NCI-H2196 treated with DMSO at 0.1 percent for 48 hours (cell line): ENCODE measurements around the gene CASS4.

Experiments
- DNase-seq: peaks from one replicate; lab custom pipeline; 2025; ENCODE audit not compliant: unreplicated experiment; lab: John Stamatoyannopoulos, UW

The CASS4 gene

DNA sequence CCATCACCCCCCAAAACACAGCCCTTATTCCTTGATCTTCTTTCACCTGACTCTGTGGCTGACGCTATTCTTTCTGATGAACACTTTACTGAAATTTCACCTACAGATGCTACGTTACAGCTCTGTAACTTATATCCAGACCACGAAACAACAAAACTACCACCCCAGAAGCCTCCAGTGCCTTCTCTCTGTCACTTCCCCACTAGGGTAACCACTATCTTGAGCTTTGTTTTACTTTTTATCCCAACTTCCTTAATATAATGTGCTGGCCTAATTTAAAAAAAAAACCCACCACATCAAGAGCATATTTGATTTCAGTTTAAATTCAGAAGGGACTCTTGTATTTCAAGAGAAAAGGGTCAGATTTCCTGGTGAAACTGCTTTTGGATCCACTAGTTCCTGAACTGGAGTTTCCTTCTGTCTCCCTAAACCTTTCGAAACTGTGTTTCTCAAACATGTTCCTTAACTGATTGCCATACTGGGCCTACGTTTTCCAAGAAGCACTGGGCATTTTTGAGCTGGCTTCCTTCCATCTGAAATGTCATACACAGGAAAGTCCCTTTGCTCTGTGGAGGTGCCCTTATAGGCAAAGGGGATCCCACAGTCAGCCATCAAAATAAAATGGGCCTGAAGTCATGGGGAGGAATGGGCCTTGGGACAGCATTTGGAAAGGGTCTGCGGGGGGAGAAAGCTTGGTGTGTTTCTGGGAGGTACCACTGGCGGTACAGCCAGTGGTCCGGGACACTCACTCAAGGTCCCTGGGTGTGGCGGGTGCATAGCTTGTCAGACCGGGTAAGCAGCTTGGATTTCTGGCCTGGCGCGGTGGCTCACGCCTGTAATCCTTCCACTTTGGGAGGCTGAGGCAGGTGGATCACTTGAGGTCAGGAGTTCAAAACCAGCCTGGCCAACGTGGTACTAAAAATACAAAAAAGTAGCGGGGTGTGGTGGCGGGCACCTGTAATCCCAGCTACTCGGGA, 30.6 kb downstream of the CASS4 start:
- DNase-seq: no peak

DNA sequence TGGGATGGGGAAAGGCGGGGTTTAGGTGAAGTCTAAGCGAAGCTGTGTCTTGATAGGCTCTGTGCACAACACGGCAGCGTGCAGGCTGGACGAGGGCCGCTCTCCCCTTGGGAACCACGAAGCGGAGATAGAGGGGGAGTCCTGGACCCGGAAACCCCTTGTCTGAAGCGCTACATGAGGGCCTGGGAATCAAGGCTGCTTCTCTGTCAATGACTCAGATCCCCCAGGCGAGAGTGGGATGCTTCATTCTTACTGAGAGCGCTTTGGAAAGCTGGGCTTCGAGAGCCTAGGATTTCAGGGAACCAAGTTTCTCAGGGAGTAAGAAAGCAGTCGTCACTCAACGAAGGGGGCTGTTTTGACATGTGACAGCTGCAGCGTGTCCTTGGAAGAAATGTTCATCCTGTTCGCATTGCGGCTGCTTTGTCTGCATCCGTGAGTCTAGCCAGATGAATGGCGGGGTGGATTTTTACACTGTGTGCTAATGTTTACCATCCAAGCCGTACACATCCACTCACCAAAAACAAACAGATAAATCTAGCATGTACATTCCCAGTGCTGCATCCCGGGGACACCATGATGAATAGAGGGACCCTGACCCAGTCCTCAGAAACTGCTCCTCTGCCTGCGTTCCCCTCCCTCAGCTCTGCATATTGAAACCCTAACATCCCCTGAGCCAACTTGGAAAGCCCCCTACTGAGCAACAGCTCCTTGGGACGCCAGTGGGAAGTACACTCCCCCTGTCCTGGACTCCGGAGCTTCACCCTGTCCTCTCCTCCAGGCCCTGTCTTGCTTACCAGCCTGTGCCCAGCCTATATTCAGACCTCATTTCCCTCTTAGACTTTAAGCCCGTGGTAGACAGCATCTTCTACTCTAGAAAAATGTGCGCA, 31.8 kb downstream of the CASS4 start:
- DNase-seq: no peak

DNA sequence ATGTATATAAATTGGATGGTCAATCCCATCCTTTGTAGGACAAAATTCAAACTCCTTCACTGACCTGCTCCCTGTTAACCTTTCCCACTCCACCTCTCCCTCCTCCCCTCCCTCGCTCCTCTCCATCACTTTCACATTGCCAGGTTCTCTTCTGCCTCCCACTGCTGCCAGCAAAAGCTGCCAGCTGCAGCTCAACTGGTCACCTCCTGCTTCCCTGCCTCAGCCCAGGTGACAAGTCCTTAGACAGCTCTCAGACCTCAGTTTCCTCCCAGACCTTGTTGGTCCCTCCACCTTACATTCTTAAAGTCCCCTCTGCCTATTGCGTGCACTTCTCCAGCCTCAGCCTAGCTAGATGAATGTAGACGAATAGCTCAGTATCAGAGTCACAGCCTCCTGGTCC, 33.1 kb downstream of the CASS4 start:
- DNase-seq: no peak

DNA sequence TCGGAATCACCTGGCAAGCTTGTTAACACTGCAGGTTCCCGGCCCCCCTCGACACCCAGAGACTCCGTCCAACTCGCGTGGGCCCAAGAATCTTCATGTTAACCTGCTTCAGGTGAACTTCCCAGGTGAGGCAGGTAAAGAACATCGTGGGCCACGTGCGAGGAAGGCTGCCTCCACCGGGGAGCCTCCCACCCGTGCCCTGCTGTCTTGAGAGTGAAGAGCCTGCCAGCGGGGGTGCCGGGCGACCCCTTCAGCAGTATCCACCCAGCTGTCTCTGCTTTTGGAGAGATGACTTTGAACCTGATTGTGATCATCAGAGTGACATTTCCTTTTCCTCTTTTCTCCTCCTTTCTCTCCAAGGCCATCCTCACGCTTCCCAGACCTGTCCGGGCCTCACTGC, 33.5 kb downstream of the CASS4 start:
- no peak for DNase-seq

DNA sequence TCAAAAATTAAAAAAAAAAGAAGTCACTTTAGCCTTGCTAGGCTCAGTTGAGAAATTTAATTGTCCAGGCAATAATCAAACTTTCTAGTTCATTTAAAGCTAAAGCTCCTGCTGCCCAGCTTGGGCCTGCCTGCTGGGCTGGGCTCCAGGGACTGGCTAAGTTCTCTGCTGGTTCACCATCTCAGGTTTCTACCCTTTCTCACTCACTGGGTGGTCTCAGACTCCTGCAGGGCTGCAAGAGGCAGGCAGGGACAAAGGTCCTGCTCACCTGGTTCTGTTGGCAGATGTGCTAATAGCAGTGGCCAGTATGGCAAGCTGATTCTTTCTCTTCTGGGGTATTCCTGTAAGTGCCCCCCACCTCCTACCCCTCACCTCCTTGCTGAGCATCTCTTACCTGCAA, 35.2 kb downstream of the CASS4 start:
- DNase-seq: no peak

DNA sequence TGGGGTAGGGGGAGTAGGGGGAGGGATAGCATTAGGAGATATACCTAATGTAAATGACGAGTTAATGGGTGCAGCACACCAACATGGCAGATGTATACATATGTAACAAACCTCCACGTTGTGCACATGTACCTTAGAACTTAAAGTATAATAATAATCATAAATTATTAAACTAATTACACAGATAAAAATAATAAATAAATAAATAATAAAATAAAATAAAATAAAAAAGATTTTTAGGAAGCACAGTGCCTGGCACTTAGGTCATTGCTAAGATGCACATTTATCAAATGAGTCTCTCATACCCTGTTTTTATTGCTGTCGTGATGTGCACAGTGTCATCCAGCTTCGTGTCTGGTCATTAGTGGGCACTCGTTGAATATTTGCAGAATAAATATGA, 37.4 kb downstream of the CASS4 start:
- no peak for DNase-seq

DNA sequence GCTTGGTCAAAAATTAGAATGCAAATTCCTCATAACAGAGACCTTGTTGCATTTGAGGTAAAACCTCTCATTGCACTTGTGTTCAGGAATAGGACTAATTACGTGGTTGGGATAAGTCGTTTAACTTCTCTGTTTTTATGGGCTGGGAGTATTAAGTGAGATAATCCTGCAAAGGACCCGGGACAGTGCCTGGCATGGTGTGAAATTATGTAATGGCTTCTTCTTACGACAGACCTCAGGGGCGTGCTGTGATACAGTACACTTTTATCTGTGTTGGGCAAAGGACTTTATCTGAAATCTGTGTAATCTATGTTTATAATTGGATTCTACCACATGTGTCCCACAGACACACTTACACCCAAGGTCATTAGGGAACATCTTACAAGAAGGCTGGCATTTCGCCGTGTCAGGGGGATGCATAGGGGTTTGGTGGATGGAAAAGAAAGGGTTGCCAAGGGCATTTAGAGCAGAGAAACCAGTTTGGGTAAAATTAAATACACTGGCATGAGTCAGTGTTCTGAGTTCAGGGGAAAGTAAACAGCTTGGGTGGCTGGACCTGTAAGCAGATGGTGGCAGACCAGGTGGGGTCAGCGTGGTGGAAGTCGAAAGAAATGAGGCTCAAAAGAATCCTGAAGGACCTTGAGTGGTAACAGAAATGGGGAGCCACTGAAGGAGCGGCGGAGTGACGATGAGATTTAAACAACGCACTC, 39.2 kb downstream of the CASS4 start:
- no peak for DNase-seq

DNA sequence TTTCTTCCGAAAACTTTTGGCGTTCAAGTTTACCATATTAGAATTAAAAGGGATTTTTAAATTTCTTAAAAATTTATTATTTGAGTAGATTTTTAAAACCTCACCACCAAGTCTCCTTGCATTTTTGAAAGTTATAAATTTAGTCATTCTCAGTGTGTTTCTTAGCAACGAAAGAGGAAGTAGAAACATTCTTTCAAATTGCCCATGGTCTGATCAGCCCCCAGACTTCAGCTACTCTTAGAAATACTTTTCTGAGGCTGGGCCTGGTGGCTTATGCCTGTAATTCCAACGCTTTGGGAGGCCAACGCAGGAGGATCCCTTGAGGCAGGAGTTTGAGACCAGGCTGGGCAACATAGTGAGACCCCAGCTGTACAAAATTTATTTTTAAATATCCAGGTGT, 41.3 kb downstream of the CASS4 start:
- no peak for DNase-seq

DNA sequence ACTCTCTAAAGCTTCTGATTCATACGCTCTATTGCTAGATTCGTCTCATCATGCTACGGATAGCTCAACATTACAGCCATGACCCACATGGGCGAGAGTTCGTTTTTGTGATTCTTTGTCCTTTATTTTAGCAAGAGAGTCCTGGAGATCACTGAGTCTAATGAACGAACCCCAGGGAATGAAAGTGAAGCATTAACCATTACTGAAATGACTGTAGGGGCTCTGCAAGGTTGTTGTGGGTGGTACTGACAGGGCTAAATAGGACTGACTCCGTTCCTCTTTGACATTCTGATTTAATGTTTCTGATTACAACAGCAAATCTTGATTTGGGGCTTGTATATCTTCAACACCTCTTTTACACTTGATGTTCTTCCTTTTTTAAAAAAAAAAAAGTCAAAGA, 42.7 kb downstream of the CASS4 start:
- no peak for DNase-seq

DNA sequence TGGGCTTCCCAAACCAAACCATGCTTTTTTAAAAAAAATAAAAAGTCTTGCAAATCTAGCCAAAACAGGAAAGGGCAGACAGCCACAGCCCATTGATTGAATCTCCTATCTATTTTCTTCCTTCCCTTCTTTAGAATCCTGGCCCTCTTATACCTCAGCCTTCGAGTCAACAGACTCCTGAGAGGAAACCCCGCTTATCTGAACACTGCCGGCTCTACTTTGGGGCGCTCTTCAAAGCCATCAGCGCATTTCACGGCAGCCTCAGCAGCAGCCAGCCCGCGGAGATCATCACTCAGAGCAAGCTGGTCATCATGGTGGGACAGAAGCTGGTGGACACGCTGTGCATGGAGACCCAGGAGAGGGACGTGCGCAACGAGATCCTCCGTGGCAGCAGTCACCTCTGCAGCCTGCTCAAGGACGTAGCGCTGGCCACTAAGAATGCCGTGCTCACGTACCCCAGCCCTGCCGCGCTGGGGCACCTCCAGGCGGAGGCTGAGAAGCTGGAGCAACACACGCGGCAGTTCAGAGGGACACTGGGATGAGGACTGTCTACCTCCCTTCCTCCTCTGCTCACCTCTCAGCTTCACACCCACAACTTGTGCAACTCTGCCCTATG, 46.3 kb downstream of the CASS4 start:
- no peak for DNase-seq

DNA sequence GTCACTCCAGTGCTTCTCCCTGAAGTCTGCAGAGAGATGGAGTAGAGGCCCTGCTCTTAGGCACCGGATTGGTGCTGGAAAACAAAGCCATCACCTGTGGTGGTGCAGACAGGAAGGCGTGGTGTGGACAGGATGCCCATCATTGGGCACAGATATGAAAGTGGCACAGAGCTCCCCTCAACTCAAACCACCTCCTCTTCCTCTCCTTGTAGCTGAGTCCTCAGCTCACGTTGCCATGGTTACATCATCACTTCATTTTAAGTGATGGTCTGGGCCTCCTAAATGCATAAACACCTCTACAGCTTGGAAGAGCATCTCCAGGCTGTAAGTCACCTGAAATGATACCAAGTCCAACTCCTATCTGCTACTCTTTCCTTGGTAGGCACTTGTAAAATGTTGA, 48.4 kb downstream of the CASS4 start:
- no peak for DNase-seq

DNA sequence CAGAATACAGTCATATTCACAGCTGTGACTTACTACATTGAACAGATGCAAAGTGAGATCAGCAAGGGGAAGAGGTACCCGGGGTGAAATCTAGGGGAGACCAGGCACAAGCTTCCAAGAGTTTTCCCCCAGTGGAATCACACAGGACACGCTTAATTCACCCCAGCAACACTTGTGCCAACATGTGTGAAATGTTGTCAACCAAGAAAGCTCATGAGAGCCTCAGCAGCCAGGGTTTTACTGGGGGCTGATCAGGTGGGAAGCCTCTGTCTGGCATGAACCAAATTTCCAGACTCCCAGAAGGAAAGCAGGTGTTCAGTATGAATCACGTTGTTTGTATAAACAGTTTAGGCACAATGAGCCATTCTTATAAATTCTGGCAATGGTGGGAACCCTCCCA, 49.5 kb downstream of the CASS4 start:
- no peak for DNase-seq

DNA sequence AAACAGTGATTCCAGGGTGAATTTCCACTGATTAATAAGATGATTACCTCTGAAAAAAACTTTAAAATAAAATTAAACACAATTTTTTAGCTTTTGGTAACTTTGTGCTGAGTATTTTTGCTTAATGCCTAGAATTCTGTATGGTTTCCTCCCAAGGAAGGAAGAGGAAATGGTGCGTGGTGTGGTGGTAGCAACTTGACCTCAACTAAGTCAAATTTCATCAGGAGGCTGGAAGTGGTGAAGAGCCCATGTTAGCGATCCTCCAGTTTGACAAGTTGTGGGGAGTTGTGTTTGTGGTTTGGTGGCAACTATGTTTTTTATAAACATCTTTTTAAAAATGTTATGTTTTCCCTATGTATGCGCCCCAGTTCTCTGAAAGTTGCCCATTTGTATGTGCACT, 51.4 kb downstream of the CASS4 start:
- no peak for DNase-seq

DNA sequence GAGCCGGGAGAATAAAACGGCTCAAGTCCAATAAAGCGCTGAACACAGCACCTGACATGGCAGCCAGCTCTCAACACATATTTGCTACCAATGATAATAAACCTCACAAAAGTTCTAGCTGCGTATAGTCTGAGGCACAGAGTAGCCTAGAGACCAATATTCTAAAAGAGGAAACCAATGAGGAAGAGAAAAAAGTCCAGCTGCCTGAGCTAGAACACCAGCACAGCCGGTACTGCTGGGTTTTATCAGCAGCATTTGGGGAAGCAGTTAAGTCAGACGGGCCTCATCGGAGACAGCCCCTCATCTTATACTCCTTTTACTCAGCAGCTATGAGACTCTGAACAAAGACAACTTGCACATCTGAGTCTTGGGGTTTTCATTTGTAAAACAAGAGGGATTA, 53.9 kb downstream of the CASS4 start:
- DNase-seq: no peak

DNA sequence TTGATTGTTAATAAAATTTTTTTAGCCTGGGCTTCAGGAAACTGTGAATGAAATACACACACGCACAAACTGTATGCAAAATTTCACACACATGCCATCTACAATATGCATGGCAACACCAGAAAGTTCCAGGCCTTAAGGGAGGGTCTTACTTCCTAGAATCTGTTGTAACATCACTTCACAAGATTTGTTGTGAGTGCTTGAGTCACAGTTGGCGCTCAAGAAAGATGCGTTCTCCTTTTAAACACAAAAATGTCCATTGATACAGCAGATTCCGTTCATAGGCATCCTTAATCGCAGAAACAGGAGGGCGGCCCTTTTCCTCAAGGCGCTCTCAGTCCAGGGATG, 55.9 kb downstream of the CASS4 start:
- no peak for DNase-seq

DNA sequence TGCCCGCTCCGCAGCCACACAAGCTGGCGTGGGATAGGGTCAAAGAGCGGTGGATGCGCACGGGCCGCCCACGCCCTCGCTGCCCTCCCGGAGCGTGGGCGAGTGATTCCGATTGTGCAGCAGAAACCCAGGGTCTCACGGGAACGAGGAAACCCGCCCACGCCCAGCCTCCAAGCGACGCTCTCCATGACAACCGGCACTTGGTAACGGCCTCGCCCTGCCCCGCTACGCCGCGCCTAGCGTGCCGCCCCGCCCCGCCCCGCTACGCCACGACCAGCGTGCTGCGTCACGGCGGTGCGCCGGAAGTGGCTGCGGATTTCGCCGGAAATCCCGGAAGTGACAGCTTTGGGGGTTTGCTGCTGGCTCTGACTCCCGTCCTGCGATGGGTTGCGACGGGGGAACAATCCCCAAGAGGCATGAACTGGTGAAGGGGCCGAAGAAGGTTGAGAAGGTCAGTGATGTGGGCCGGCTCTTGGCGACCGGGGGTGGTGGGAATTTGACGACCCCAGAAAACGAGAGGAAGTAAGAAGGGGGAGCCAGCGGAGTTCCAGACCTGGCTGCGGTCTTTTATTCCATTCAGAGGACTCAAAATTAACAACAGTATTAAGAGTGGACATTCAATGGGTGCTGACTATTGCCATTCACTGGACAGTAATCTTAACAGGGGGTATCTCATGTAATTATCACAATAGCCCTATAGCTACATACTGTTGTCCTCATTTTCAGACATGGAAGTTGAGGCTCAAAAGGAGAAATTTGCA, 56.4 kb downstream of the CASS4 start, which contains the start of gene RTF2:
Gene RTF2 (plus strand): TSS at position 312 of the 761 bp plus-strand sequence. CDS start 71 bp downstream, at position 383.
- DNase-seq: peak; percentile 88

DNA sequence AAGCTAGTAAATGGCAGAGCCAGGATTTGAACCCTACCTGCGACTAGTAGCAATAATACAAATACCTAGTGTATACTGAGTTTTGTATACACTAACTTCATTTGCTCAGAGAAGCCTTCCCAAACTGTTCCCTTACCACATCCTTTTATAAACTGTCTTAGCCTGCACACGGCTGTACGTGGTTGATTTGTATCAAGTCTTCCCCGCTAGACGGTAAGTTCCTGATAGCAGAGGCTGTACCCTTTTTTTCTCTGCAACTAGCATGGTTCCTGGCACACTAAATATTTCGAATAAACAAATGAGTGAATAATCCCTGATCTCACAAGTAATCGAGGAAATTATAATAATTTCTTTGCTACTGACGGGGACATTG, 57.0 kb downstream of the CASS4 start:
- no peak for DNase-seq

DNA sequence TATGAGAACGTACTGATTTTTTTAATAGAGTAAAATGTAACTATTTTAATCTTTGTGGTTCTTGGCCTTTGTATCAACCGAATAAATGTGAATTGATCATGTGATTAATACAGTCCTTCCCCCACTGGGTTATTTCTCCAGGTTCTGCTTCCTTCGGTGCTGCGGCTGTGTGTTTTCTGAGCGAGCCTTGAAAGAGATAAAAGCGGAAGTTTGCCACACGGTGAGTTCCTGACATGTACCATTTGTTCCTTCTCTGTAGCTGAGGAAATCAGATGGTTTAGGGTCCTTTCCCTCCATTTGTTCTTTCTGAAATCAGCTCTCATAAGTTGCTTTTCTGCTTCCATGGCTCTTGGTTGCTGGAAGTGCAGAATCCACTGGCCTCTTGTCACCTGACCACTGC, 71.9 kb downstream of the CASS4 start:
- no peak for DNase-seq

DNA sequence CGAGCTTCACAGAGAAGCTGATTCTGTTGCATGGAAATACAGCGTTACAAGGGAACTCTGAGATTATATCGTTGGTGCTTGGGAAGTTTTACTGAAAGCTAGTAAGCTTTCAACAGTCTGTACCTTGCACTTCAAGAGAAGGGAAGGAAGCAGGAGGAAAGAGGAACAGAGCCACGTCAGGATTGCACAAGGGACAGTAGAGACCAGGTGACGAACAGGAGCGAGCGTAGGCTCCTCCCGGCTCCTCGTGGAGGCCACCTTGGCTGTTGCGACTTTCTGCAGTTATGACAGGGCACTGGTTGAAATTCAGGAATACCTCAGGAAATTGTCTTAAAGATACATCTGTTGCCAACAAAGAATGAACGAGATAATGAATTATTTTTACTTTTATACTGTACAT, 75.2 kb downstream of the CASS4 start:
- no peak for DNase-seq

DNA sequence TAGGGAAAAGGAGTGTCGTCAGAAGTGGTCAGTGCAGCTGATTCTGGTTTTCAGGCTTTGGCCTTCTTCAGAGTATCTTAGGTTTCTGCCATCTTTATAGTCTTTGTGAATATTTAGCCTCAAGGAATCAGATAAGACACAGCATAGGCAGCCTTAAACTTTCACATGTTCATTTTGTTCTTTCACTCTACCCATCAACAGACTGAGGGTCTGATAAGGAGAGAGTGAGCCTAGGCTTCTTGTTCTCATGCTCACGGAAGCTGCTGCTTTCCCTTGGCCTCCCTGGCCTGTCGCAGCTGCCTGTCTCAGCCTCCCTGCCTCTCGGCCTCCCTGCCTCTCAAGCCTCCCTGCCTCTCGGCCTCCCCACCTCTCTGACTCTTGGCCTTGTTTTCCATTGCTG, 76.5 kb downstream of the CASS4 start:
- no peak for DNase-seq
